COLO668 (cell line): ENCODE data around the gene GRK6.

Experiments
- DNase-seq: peaks from one replicate; lab custom pipeline; 2025; ENCODE audit not compliant: unreplicated experiment; lab: John Stamatoyannopoulos, UW

GRK6 gene

GRCh38 chr5:177452688-177453638 is 26.5 kb downstream of the GRK6 start:
- peak; percentile 21 for DNase-seq

DNA sequence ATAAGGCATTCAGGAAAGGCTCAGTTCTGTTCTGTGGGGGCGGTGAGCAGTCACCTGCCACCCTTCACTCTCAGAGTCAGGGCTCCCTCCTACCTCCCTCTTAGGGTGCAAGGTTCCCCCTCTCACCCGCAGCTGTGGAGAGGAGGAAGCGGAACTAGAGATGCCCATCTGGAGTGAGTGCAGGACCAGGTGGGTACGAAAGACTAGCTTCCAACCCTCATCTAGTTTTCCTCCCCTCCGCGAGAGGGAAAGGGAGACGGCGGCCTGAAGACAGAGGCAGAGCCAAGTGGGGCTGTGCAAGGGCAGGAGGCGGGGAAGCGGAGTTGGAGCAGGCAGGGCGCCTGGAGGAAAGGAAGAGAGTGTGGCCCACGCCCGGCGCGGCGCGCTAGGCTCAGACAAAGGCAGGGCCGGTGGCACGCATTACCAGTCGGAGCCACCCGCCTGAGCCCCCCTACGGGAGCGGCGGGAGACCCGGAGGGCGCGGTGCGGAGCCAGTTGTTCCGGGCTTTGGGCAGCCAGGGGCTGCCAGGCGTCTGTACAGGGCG is 27.4 kb downstream of the GRK6 start:
- DNase-seq, result peak; percentile 24

- DNase-seq, result peak; percentile 88
Observed at GRCh38 chr5:177454397-177455035, 28.0 kb downstream of the GRK6 start.

GRCh38 chr5:177455036-177455660 is 28.7 kb downstream of the GRK6 start:
- DNase-seq, result peak; percentile 87

GRCh38 chr5:177455661-177456590 is 29.4 kb downstream of the GRK6 start:
- DNase-seq, result peak; percentile 86

DNA sequence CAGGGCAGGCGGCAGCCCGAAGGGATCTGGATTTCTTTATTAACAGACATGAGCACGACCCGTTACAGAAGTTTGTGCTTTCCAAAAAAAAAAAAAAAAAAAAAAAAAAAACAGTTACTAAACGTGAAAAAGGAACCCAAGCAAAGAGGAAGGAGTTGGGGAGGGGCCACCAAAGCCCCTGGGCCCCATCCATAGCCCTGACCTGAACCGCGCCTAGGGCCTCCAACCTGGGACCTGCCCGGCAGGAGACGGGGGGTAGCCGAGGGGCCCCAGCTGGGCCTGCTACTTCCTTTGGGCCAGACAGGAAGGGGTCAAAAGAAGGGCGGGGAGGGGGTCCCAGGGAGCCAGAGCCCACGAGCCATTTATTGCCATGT is 30.1 kb downstream of the GRK6 start:
- no peak for DNase-seq

DNA sequence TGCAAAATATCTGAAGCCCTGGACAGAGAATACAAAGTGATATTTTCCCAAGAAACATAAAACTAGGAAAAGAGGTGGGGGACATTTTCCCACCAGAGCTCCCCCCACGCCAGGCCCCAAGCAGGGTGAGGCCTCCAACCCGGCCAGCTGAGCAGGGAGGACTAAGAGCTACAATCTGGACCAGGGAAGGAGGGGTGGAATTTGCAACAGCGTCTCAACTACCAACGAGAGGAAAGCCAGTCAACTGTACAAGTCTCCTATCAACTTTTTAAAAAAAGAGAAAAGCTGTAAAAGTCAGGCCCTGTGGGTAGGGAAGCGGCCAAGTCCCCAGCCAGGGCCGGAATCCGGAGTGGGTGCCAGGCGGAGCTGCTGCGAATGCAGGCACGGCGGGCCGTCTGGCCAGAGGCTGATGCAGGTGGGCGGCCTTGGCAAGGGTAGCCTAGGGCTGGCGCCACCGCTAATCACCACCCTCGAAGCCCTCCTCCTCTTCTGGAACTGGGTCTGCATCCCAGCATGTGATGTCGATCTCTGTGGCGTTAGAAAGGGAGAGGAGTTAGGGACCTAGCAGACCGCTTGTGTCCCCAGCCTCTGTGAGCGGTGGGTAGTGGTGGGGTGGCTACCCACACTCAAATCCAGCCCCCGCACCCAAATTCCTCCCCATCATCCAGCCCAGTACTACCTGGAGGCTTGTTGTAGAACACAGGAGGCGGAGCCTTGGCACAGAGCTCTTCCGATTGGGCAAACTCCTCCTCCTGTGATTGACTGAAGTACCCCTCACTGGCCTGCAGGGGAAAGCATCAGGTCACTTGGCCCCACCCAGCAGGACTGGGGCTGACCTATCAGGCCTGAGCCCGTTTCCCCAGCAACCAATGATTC is 30.7 kb downstream of the GRK6 start:
- peak; percentile 67 for DNase-seq

DNA sequence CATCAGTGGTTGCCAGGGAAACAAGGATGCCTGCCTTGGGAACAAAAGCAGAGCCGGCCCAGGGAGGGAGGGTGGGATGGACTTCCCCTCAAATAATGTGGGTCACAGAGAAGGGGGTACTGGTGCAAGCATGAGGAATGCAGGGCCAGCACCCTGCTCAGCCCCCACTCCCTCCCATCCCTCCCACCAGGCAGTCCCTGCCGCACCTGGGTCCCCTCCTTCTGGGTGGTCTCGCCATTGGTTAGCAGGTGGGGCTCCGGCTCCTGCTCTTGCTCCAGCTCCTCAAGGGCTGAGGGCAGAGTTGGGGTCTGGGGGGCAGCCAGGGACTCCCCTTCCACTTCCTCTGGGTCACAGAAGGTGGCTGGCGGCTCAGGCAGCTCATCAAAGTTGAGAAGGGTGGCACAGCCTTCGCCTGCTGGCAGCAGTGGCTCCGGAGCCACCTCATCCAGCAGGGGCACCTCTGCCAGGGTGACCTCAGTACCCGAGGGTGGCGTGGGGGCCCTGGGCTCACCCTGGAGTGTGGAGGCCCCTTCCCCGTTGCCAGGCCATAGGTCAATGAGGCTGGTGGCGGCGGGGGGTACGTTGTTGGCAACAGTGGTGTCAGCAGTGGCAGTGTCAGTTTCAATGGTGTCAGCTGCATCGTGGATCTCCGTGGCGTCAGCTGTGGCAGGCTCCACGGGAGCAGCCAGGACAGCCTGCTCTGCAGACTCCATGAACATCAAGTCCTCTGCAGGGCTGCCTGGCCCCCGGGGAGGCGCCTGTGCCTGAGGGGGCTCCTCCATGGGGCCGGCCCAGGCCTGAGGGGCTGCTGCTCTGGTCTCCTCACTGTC is 31.6 kb downstream of the GRK6 start:
- DNase-seq, result no peak

- DNase-seq, result no peak
Observed at GRCh38 chr5:177458912-177459350, 32.5 kb downstream of the GRK6 start.

DNA sequence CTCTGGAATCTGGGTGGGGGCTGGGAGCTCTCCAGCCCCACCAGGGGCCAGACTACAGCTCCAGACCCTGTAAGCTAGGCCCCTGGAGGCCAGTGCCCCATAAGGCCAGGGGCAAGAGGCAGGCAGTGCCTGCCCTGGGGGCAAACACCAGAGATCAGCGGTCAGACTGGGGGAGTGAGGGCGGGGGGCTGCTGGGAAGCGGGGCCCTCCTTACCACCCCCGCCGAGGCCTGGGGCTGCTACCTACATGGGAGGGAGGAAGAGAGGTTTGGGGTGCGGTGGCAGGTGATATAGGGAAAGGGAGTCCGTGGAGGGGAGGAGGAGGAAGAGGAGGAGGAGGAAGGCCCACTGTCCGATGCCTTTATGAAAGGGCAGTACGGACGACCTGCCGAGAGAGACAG is 32.9 kb downstream of the GRK6 start:
- DNase-seq, result no peak

DNA sequence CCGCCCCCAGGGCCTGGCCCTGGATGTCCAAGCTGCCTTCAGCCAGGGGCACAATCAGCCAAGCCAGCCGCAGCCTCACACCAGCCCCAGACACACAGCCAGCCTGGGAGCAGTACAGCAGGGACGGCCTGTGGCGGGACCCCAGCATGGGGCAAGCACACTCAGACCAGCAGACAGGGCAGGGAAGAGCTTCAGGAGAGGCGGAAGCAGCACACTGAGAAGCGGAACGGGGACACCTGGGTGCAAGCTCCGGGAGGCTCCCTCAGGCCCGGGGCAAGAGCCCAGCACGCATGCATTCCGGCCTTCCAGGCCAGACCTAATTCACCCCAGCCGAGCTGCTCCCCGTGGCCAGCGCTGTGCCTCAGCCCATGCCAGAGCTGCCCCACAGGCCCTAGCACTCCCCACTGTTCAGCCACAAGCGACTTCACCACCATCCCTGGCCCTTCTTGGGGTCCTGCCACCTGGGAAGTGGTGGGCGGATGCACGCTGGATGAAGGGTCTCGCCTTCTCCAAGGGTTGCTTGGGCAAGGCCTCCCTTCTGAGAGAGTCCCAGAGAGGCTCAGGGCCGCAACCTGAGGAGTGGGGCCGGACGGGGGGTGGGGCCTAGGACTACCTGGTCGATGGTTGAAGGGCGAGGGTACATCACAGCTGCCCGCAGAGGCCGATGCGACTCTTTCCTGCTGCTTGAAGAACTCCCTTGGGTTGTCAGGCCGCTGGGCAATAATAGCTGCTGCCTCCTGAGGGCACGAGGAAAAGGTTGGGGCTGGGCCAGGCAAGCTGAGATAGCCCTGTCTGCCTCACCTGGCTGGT is 33.5 kb downstream of the GRK6 start:
- DNase-seq, result no peak

DNA sequence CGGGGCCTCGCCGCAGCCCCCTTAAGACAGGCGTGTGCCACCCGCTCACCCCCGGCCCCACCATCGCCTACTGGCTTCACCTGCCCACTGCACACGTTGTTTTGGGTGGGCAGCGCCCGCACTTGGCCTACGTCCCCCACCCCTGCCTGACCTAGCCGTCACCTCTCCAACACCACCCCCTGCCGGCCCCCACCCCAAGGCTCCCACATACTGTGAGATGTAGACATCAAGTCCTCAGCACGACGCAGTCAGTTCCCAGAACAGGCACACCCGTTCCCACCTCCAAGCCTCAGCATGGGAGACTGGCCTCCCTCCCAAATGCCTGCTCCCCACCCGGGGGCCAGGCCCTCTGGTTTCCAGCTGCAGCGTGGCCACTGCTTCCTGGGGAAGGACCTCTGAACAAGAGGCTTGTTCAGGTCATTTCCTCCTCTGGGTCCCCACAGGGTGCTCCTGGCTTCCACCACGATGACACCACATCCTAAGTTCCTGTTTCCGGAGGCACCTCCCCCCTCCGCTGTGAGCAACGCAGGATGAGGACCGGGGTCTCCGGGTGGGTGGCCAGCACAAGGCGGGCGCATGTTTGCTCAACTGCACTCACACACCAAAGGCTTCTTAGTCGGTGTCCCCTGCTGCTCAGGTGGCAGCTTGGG is 35.7 kb downstream of the GRK6 start:
- no peak for DNase-seq

DNA sequence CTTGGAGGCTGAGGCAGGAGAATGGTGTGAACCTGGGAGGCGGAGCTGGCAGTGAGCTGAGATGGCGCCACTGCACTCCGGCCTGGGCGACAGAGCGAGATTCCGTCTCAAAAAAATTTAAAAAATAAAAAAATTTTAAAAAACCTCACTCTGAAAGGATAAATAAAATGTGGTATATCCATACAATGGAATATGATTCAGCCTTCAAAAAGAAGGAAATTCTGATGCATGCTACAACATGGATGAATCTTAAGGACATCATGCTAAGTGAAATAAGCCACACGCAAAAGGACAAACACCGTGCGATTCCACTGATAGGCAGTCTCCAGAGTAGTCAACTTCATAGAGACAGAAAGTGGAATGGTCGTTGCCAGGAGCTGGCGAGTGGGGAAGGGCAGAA is 38.6 kb downstream of the GRK6 start:
- no peak for DNase-seq

GRCh38 chr5:177466861-177467260 is 40.4 kb downstream of the GRK6 start:
- no peak for DNase-seq

GRCh38 chr5:177467436-177467835 is 41.0 kb downstream of the GRK6 start:
- DNase-seq, result no peak

GRCh38 chr5:177468329-177468684 is 41.8 kb downstream of the GRK6 start:
- no peak for DNase-seq
